ENCODE data around the gene LASP1NB.
A peak's percentile ranks its signal among the peaks of the same experiment; 100 is the strongest.

Gene LASP1NB

DNA sequence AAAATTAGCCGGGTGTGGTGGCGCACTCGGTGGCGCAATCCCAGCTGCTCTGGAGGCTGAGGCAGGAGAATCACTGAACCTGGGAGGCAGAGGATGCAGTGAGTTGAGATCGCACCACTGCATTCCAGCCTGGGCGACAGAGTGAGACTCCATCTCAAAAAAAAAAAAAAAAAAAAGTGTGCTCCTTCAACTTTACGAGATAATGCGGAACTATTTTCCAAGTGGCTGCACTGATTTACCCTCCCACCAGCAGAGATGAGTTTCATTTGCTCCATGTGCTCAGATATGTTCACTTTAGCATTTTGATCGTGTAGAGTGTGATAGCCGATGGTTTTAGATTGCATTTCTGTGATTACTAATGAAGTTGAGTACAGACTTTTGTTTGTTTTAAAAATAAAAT is 20.0 kb upstream of the LASP1NB start:
- ATAC-seq (ENCODE audit: low FRiP score in 2 of 2): no peak
- H3K4me1 ChIP-seq: peaks cover 60 to 73% (median 66%) of the 10 kb centered on the region in 4 donors
- H3K36me3 ChIP-seq: peaks cover 0 to 43% (median 14%) of the 10 kb centered on the region in 4 donors
- H3K9me3 ChIP-seq: no peaks in the 10 kb centered on the region
- TF ChIP-seq, protein P1, sequence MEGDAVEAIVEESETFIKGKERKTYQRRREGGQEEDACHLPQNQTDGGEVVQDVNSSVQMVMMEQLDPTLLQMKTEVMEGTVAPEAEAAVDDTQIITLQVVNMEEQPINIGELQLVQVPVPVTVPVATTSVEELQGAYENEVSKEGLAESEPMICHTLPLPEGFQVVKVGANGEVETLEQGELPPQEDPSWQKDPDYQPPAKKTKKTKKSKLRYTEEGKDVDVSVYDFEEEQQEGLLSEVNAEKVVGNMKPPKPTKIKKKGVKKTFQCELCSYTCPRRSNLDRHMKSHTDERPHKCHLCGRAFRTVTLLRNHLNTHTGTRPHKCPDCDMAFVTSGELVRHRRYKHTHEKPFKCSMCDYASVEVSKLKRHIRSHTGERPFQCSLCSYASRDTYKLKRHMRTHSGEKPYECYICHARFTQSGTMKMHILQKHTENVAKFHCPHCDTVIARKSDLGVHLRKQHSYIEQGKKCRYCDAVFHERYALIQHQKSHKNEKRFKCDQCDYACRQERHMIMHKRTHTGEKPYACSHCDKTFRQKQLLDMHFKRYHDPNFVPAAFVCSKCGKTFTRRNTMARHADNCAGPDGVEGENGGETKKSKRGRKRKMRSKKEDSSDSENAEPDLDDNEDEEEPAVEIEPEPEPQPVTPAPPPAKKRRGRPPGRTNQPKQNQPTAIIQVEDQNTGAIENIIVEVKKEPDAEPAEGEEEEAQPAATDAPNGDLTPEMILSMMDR (IDR thresholded peaks at IDR 0.05): no peak
- TF ChIP-seq POLR2A (IDR thresholded peaks at IDR 0.05) (no peak), POLR2AphosphoS5 (IDR thresholded peaks at IDR 0.05) (no peak), EP300 (IDR thresholded peaks at IDR 0.05) (no peak)
- DNase-seq: no peak
- no peak overlapping the region for H3K4me3 ChIP-seq
- H3K27ac ChIP-seq: no peak overlapping the region
- WGBS, 2 donors: 96 to 97% methylated on average over 10 of the region's 10 CpGs
- H3K27me3 ChIP-seq: no peaks in the 10 kb centered on the region

DNA sequence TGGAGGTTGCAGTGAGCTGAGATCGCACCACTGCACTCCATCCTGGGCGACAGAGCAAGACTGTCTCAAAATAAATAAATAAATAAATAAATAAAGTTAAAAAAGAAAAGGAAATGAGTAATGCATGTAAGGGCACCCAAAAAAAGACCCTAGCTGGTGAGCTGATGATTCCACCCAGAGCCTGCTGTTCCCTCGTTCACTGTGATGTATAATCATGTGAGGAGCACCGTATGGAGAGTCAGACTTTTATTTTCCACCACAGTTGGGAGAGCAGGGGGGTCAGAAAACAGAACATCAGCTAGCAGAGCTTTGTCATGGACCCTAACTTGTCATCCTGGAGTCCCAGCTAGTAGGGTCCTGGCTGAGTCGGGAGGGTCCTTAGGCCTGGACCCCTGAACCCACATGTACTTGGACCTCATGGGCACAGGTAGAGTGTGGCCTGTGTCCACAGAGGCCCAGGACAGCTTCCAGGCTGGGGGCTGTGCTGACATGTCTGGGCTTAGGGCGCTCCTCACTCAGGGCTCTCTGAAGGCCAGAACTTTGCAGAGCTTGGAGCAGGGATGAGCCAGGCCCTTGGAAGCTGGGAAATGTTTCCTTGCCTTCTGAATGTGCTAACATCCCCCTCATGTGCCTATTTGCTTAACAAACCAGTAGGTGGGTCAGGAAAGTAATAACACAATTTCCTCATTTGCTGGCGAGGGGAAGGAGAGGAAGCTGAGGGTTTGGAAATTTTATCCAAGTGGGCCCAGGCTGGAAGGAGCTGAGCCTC is 18.8 kb upstream of the LASP1NB start:
- H3K9me3 ChIP-seq: no peaks in the 10 kb centered on the region
- H3K27me3 ChIP-seq: no peaks in the 10 kb centered on the region
- H3K4me1 ChIP-seq: peaks cover 55 to 68% (median 60%) of the 10 kb centered on the region in 4 donors
- H3K4me3 ChIP-seq: no peak overlapping the region
- no peak for TF ChIP-seq POLR2A (IDR thresholded peaks at IDR 0.05)
- no peak for TF ChIP-seq EP300 (IDR thresholded peaks at IDR 0.05)
- TF ChIP-seq POLR2AphosphoS5 (IDR thresholded peaks at IDR 0.05): no peak
- TF ChIP-seq, protein P1 (IDR thresholded peaks at IDR 0.05): no peak
- 74 to 76% methylated on average over 6 to 7 of the region's 7 CpGs for WGBS, 2 donors
- no peak for DNase-seq
- H3K27ac ChIP-seq: peak overlapping the region in 3 of 4 donors; percentile 52 to 72 (median 60)
- ATAC-seq (ENCODE audit: low FRiP score in 2 of 2): peak; percentile 25 to 32
- peaks cover 0 to 53% (median 18%) of the 10 kb centered on the region in 4 donors for H3K36me3 ChIP-seq

DNA sequence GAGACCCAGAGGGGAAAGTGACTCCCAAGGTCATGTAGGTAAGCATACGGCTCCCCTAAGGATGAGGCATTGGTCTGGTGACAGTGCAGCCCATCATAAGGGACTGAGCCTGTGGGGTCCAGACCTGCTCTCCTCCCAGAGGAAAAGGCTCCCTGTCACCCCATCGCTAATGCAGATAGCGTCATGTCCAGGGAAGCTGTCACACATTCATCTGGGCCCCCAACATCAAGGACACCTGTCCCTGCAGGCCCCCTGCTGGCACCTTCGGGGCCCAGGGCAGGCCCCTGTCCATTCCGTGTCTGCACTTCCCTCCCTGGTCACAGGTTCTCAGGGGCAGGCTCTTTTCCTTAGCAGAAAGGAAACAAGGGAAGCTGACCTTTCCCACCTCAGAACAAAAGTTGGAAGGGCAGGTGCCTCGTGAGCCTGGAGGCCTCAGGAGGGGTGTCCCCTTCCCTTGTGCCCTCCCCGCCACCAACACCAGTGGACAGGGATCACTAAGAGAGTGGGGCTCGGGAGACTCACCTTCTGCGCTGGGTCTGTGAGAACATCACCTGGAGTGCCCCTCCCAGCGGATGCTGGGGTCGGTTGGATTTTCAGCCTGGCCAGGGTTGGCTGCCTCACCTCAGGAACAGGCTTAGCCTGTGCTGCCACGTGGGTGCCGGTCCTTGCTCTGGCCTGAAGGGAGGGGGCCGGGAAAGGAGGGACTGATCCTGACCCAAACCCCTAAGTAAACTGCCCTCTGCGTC is 17.3 kb upstream of the LASP1NB start:
- Histone ChIP-seq H3K27ac (peak overlapping the region; percentile 31 to 79 (median 66)), H3K9me3 (no peaks in the 10 kb centered on the region), H3K4me1 (peaks cover 48 to 70% (median 62%) of the 10 kb centered on the region in 4 donors)

DNA sequence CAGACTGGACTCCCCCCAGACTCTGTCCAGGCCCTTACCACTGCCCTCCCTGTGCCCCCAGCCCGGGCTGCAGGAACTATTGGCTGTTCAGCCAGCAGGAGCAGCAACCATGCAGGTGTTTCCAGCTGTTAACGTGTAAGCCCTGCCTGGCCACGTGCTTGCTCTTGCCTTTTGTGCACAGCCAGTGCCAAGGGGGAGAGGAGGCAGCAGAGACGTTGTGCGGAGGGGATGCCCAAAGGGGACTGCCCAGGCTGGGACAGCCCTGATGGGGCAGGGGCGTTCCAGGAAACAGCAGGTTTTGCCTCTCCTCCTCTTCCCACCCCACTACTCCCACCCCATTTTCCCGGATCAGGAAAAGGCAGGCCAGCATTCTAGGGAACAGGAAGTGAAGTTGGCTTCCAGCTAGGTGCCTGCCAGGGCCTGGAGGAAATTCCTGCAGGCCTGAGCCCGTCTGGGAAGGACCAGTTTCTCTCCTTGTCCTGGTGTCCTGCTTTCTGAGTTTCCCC is 16.7 kb upstream of the LASP1NB start:
- TF ChIP-seq EP300 (IDR thresholded peaks at IDR 0.05) (peak in 1 of 4 donors; percentile 53), POLR2A (IDR thresholded peaks at IDR 0.05) (no peak), POLR2AphosphoS5 (IDR thresholded peaks at IDR 0.05) (peak; percentile 47 to 50)
- TF ChIP-seq, protein P1 (IDR thresholded peaks at IDR 0.05): no peak
- H3K4me3 ChIP-seq: no peak overlapping the region
- peaks cover 48 to 76% (median 62%) of the 10 kb centered on the region in 4 donors for H3K4me1 ChIP-seq
- DNase-seq (no peak), ATAC-seq (ENCODE audit: low FRiP score in 2 of 2) (no peak)
- peak overlapping the region; percentile 31 to 79 (median 66) for H3K27ac ChIP-seq
- WGBS, 2 donors: 21 to 40% methylated on average over 6 to 8 of the region's 8 CpGs
- peaks cover 0 to 56% (median 20%) of the 10 kb centered on the region in 4 donors for H3K36me3 ChIP-seq
- no peaks in the 10 kb centered on the region for H3K27me3 ChIP-seq
- no peaks in the 10 kb centered on the region for H3K9me3 ChIP-seq

More for the DNA sequence above, 17.3 kb upstream of the LASP1NB start:
- peaks cover 0 to 59% (median 20%) of the 10 kb centered on the region in 4 donors for H3K36me3 ChIP-seq
- no peaks in the 10 kb centered on the region for H3K27me3 ChIP-seq
- TF ChIP-seq, protein P1 (IDR thresholded peaks at IDR 0.05): no peak
- TF ChIP-seq POLR2AphosphoS5 (IDR thresholded peaks at IDR 0.05) (no peak), EP300 (IDR thresholded peaks at IDR 0.05) (no peak), POLR2A (IDR thresholded peaks at IDR 0.05) (no peak)
- DNase-seq (no peak), ATAC-seq (ENCODE audit: low FRiP score in 2 of 2) (no peak)
- WGBS, 2 donors: 45 to 65% methylated on average over 6 to 14 of the region's 15 CpGs
- no peak overlapping the region for H3K4me3 ChIP-seq

Data from upper lobe of left lung (tissue), 6 donors.